Common myeloid progenitor, CD34-positive (primary cell): Measurements from ENCODE around the gene KDM3B.

Experiments used
- CTCF ChIA-PET: fragments of 350-600 bp; sonication (Branson Sonifier 250); formaldehyde crosslinking; loops from one replicate; lab custom pipeline; 2021; ENCODE audit warnings: antibody characterized with exemption; lab: Charles Lee
- POLR2A ChIA-PET: fragments of 350-600 bp; sonication (Branson Sonifier 250); formaldehyde crosslinking; loops from one replicate; lab custom pipeline; 2021; ENCODE audit warnings: antibody characterized with exemption; lab: Charles Lee
- DNase-seq, 3 donors: peaks; one replicate each; pipeline versions ENCODE4 v3.0.0 to v3.0.0-alpha.2; 2013
- H3K27ac ChIP-seq, 2 experiments: 1 replicate in 1 of 2; 2 replicates in 1 of 2; pipeline ENCODE4 v1.7.0; 2013; ENCODE audit warnings: inconsistent platforms in 2 of 2, low read length in 2 of 2, mild to moderate bottlenecking in 2 of 2, low read depth in 1 of 2, moderate library complexity in 1 of 2; ENCODE audit not compliant: severe bottlenecking in 2 of 2, insufficient read depth in 1 of 2, poor library complexity in 1 of 2
- H3K27me3 ChIP-seq, 5 experiments: replicated peaks in 2 of 5; 1 replicate in 3 of 5; 2 replicates in 2 of 5; pipeline versions ENCODE4 v1.6.1 to v1.7.0; 2013; ENCODE audit warnings: low read length in 4 of 5, mild to moderate bottlenecking in 2 of 5, moderate library complexity in 2 of 5, inconsistent platforms in 1 of 5; ENCODE audit not compliant: insufficient read depth in 5 of 5, control insufficient read depth in 4 of 5
- H3K36me3 ChIP-seq, 4 experiments: 1 replicate in 2 of 4; 2 replicates in 2 of 4; pipeline versions ENCODE4 v1.6.1 to v1.7.0; 2013; ENCODE audit warnings: low read length in 3 of 4, control low read depth in 1 of 4, mild to moderate bottlenecking in 1 of 4; ENCODE audit not compliant: control insufficient read depth in 4 of 4, insufficient read depth in 4 of 4
- H3K4me1 ChIP-seq, 4 experiments: 1 replicate in 3 of 4; 2 replicates in 1 of 4; pipeline versions ENCODE4 v1.6.1 to v1.7.1; 2013; ENCODE audit warnings: low read length in 3 of 4, mild to moderate bottlenecking in 3 of 4, control low read depth in 1 of 4, inconsistent platforms in 1 of 4, moderate library complexity in 1 of 4; ENCODE audit not compliant: control insufficient read depth in 4 of 4, insufficient read depth in 4 of 4; ENCODE audit errors: control extremely low read depth in 1 of 4
- H3K4me3 ChIP-seq, 7 experiments: 1 replicate in 4 of 7; 2 replicates in 3 of 7; pipeline versions ENCODE4 v1.5.1 to v1.7.0; 2013; ENCODE audit warnings: mild to moderate bottlenecking in 7 of 7, low read length in 6 of 7, moderate library complexity in 6 of 7, inconsistent platforms in 2 of 7, low read depth in 2 of 7, control low read depth in 1 of 7; ENCODE audit not compliant: insufficient read depth in 4 of 7, control insufficient read depth in 1 of 7; ENCODE audit errors: extremely low read depth in 1 of 7
- H3K9me3 ChIP-seq, 5 experiments: 1 replicate in 4 of 5; 2 replicates in 1 of 5; pipeline versions ENCODE4 v1.6.1 to v1.7.1; 2013; ENCODE audit warnings: low read length in 4 of 5, mild to moderate bottlenecking in 2 of 5, inconsistent platforms in 1 of 5, low read depth in 1 of 5, moderate library complexity in 1 of 5; ENCODE audit not compliant: control insufficient read depth in 4 of 5, insufficient read depth in 2 of 5; ENCODE audit errors: control extremely low read depth in 1 of 5
- WGBS: methylation state at CpG from one replicate; pipeline ENCODE4 v1.1.5; 2013; ENCODE audit not compliant: insufficient coverage; 5-methylcytosine and 5-hydroxymethylcytosine counted together

Gene KDM3B

DNA sequence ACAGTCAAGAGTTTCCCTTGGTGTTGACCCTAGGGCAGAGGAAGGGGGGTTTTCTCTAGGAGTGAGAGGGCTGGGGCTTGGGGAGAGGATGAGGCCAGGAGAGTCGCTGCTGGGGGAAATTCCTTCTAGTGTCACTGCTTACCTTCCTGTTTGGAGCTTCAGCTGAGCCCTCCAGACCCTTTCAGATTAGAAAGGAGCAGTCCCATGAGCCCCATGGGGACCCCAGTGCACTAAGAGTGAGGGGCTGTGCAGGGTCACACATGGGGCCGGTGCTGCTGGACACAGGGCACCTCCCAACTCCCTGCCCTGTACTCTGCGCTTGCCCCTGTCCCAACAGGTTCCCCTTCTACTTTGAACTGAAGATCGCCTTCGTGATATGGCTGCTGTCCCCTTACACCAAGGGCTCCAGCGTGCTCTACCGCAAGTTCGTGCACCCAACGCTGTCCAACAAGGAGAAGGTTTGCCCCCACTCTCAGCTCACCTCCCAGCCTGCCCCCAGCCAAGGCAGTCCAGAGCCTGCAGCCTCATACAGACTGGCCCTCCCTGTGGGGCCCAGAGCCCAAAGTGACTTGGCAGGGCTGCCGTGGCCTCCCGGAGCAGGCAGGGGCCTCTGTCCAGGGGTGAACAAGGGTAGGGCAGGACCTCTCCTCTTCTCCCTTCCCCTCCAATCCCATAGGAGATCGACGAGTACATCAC lies 91.7 kb downstream of the KDM3B start:
- Histone ChIP-seq H3K4me1 (peaks cover 0 to 7% (median 4%) of the 10 kb centered on the region in 4 experiments), H3K36me3 (no peaks in the 10 kb centered on the region), H3K27ac (no peak overlapping the region), H3K4me3 (no peak overlapping the region), H3K9me3 (no peaks in the 10 kb centered on the region), H3K27me3 (no peaks in the 10 kb centered on the region)
- DNase-seq, result no peak
- 93% methylated on average over 8 of the region's 13 CpGs for WGBS
- POLR2A ChIA-PET, result no interaction called here
- CTCF ChIA-PET, result interaction anchor here (0.8 to 29.7 kb wide), 4 partner anchors 18 to 92 kb away, joined by 3 to 494 read pairs (median 74); partner anchors contain the start of gene EGR1

DNA sequence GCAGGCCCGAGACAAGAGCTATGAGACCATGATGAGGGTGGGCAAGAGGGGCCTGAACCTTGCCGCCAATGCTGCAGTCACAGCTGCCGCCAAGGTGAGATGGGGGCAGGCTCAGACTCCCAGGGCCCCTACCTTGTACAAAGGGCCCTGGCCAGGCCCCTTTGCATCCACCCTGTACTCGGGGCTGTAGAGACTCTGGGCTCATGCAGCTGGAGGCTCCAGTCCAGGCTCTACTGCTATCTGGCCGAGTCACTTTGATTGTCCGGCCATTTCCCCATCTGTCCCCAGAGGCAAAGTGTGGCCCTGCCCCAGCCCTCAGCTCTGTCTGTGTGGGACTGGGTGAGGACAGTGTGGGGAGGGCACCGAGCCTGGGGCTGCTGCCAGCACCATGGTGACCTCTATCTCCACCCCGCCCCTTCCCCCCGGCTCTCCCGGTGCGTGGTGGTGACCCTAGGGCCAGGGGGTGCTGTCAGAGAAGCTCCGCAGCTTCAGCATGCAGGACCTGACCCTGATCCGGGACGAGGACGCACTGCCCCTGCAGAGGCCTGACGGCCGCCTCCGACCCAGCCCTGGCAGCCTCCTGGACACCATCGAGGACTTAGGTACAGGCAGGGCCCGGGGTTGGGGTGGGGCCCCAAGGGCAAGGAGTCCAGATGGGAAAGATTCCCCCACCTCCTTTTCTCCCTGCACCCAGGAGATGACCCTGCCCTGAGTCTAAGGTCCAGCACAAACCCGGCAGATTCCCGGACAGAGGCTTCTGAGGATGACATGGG lies 92.5 kb downstream of the KDM3B start:
- H3K27me3 ChIP-seq, result no peaks in the 10 kb centered on the region
- H3K4me1 ChIP-seq, result peaks cover 0 to 4% (median 2%) of the 10 kb centered on the region in 4 experiments
- DNase-seq, result no peak
- POLR2A ChIA-PET, result no interaction called here
- no peaks in the 10 kb centered on the region for H3K9me3 ChIP-seq
- no peak overlapping the region for H3K27ac ChIP-seq
- CTCF ChIA-PET, result interaction anchor here (1.4 to 29.7 kb wide), 4 partner anchors 17 to 93 kb away, joined by 3 to 494 read pairs (median 74); partner anchors contain the start of gene EGR1
- H3K4me3 ChIP-seq, result no peak overlapping the region
- 97% methylated on average over 19 of the region's 22 CpGs for WGBS
- H3K36me3 ChIP-seq, result no peaks in the 10 kb centered on the region

DNA sequence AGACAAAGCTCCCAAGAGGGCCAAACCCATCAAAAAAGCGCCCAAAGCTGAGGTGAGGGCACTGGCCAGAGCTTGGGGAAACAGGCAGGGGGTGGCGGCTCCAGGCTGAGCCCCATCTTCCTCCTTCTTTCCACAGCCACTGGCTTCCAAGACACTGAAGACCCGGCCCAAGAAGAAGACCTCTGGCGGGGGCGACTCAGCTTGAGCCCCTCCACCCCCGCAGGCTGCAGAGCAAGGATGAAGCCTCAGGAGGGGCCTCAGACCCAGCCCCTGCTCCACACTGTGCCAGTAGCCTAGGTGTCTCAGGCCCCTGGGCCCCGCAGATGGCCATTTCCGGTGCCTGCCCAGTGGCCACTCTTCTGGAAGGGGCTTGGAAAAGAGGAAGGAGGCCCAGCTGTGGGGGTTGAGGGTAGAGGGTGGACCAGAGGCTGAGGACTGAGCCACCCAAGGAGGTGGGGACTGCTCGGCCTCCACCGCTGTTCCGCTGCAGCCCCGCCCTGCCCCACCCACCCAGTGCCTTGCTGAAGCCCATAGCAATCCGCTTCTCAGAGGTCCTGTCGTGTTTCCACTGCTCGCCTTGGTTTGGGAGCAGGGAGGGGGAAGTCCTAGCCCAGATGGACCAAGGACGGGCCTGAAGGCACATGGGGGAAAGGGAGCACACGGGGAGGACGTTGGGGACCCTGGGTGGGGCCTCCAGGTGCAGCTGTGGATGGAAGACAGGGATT lies 93.2 kb downstream of the KDM3B start:
- H3K9me3 ChIP-seq, result no peaks in the 10 kb centered on the region
- no peaks in the 10 kb centered on the region for H3K27me3 ChIP-seq
- H3K4me1 ChIP-seq, result peaks cover 0 to 7% (median 3%) of the 10 kb centered on the region in 4 experiments
- no peak overlapping the region for H3K27ac ChIP-seq
- DNase-seq, result no peak
- WGBS, result 96% methylated on average over 18 of the region's 18 CpGs
- no peak overlapping the region for H3K4me3 ChIP-seq
- CTCF ChIA-PET, result interaction anchor here (1.4 to 29.7 kb wide), 4 partner anchors 16 to 94 kb away, joined by 3 to 494 read pairs (median 74); partner anchors contain the start of gene EGR1
- POLR2A ChIA-PET, result no interaction called here
- no peaks in the 10 kb centered on the region for H3K36me3 ChIP-seq

DNA sequence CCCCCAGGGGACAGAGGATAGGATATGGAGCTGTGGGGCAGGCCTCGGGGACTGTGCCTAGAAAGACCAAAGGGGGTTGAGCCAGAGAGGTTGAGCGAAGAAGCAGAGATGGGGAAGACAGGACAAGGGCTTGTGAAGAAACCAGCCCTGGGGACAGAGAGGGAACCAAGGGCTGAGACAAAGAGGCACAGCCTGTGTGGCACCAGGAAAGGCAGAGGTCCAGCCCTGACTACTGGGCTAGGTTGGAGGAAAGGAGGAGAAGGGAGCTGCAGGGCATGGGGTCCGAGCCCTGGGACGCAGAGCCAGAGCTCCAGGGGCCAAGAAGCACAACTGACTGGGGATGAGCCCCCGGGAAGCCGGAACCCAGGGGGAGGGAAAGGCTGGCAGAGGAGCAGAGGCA lies 95.6 kb downstream of the KDM3B start:
- no peak overlapping the region for H3K27ac ChIP-seq

DNA sequence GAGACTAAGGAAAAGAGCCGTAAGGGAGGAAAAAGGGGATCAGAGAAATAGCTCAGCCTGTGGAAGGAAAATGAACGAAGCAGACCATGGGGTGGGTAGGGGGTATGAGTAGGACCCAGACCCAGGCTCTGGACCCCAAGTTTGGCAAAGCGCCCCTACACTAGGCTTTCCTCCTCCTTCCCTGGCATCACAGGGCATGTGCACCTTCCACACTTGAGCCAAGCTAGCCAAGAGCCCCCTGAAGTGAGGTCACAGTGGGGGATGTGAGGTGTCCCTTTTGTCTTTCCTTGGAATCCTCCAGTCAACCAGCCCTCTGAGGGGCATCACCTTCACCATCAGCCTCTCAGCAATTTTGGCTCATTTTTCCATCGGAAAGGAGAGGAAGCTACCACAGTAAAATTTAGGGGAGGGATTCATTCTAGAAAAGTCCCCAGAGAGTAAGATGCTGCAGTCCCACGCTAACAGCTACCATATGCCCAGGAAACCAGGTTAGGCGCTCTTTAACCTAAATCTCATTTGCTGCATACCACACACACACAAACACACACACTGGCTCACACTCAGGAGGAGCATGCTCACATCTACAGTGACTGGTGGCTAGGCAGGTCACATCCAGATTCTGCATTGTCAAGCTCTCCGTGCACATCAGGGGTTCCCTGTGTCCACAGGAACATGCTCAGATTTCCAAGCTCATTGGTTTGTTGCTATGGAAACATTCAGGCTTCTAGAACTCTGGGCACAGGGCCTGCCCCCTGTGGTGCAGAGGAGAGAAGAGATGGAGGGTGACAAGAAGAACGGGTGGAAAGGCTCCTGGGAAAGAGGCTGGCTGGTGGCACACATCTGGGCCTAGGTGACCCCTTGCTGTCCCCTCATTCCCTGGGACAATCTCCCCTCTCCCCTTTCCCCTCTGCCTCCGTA lies 96.3 kb downstream of the KDM3B start:
- H3K4me3 ChIP-seq, result no peak overlapping the region
- no peaks in the 10 kb centered on the region for H3K27me3 ChIP-seq
- H3K9me3 ChIP-seq, result no peaks in the 10 kb centered on the region
- 97% methylated on average over 6 of the region's 9 CpGs for WGBS
- H3K36me3 ChIP-seq, result no peaks in the 10 kb centered on the region
- no peak for DNase-seq
- no peak overlapping the region for H3K27ac ChIP-seq
- POLR2A ChIA-PET, result interaction anchor here (0.8 to 1.6 kb wide), 4 partner anchors 10 to 117 kb away, joined by 3 to 6 read pairs (median 3); partner anchors contain the start of genes CDC25C, EGR1 and REEP2
- CTCF ChIA-PET, result interaction anchor here (0.7 to 29.7 kb wide), 13 partner anchors 7 to 270 kb away, joined by 3 to 494 read pairs (median 7); partner anchors contain the start of genes BRD8, EGR1, KIF20A and REEP2
- H3K4me1 ChIP-seq, result peaks cover 0 to 7% (median 3%) of the 10 kb centered on the region in 4 experiments

More for the DNA sequence above, 95.6 kb downstream of the KDM3B start:
- DNase-seq, result no peak
- Histone ChIP-seq H3K9me3 (no peaks in the 10 kb centered on the region), H3K4me1 (peaks cover 0 to 7% (median 3%) of the 10 kb centered on the region in 4 experiments), H3K4me3 (no peak overlapping the region), H3K27me3 (no peaks in the 10 kb centered on the region), H3K36me3 (no peaks in the 10 kb centered on the region)
- WGBS, result 94% methylated on average over 6 of the region's 6 CpGs
- ChIA-PET POLR2A (interaction anchor here (0.8 to 1.6 kb wide), 3 partner anchors 9 to 117 kb away, joined by 3 to 6 read pairs (median 3); partner anchors contain the start of genes CDC25C, EGR1 and REEP2), CTCF (interaction anchor here (1.4 to 29.7 kb wide), 10 partner anchors 8 to 93 kb away, joined by 3 to 494 read pairs (median 14); partner anchors contain the start of genes EGR1 and REEP2)
